HG02943 (cell line): Measurements from ENCODE around the gene MCAM.

Source experiments
- ATAC-seq: cut with Tn5 transposase; IDR thresholded peaks from one replicate; pipeline ENCODE4 v1.9.1; 2021; ENCODE audit warnings: mild to moderate bottlenecking, low read depth, moderate library complexity; ENCODE audit not compliant: unreplicated experiment

Gene MCAM

GRCh38 chr11:119316729-119317591, at the start of gene MCAM:
Gene MCAM (minus strand): TSS chr11:119317130. CDS start chr11:119317101, 29 bp downstream.
- ATAC-seq, result no peak

GRCh38 chr11:119365071-119365591, 48.2 kb upstream of the MCAM start:
- no peak for ATAC-seq

GRCh38 chr11:119363851-119364590, 47.1 kb upstream of the MCAM start:
- no peak for ATAC-seq

- no peak for ATAC-seq
These were observed 46.3 kb upstream of the MCAM start for GRCh38 chr11:119363081-119363850.

GRCh38 chr11:119362741-119363080, 45.8 kb upstream of the MCAM start:
- no peak for ATAC-seq

- no peak for ATAC-seq
These were observed 45.2 kb upstream of the MCAM start for GRCh38 chr11:119361941-119362725.

GRCh38 chr11:119361056-119361787, 44.3 kb upstream of the MCAM start:
- no peak for ATAC-seq

- no peak for ATAC-seq
These were observed 42.7 kb upstream of the MCAM start for GRCh38 chr11:119359365-119360214.

- ATAC-seq, result no peak
These were observed 40.1 kb upstream of the MCAM start for GRCh38 chr11:119357074-119357473.

GRCh38 chr11:119356349-119357031, 39.6 kb upstream of the MCAM start:
- ATAC-seq, result peak; percentile 60

- no peak for ATAC-seq
These were observed 38.3 kb upstream of the MCAM start for GRCh38 chr11:119355091-119355843.

GRCh38 chr11:119352857-119353260, 35.9 kb upstream of the MCAM start:
- ATAC-seq, result no peak

- no peak for ATAC-seq
These were observed 34.3 kb upstream of the MCAM start for GRCh38 chr11:119351232-119351631.

- ATAC-seq, result no peak
These were observed 33.4 kb upstream of the MCAM start for GRCh38 chr11:119350302-119350701.

GRCh38 chr11:119347940-119348605, 31.1 kb upstream of the MCAM start:
- ATAC-seq, result no peak

- ATAC-seq, result no peak
These were observed 30.3 kb upstream of the MCAM start for GRCh38 chr11:119347242-119347641.

- ATAC-seq, result no peak
These were observed 29.7 kb upstream of the MCAM start, which contains the start of gene MFRP for GRCh38 chr11:119346605-119347004. Gene MFRP (minus strand): TSS chr11:119346705. CDS start chr11:119346513, 192 bp downstream.
